GM23338 (cell line): ENCODE measurements around the gene RSPH10B. TPM values are rescaled to one million over a fixed set of nuclear protein-coding genes. Genes with fewer than 3 reads are reported as not detected.
"Not testable (repeated sequence)": the region's sequence is repeated elsewhere in the genome, so short reads cannot be mapped to it uniquely, and the experiment has no call there.

ENCODE experiments used
- ATAC-seq: fragments of 200-7000 bp; cut with Tn5 transposase; 3 replicates; pipeline ENCODE4 v1.9.1; 2020
- DNase-seq: peaks from one replicate; pipeline ENCODE4 v3.0.0-alpha.2; 2015; ENCODE audit warnings: low spot score
- H2AFZ ChIP-seq: fragments of 200-600 bp; sonication (generic); 2 replicates; pipeline ENCODE4 v1.8.0; 2016; ENCODE audit warnings: antibody characterized with exemption, mild to moderate bottlenecking, moderate library complexity
- H3F3A ChIP-seq: fragments of 200-600 bp; sonication (generic); replicated peaks from 2 replicates; pipeline ENCODE4 v1.8.0; 2017; ENCODE audit warnings: antibody characterized with exemption, mixed run types, low read depth
- H3K27ac ChIP-seq: fragments of 200-600 bp; sonication (generic); 2 replicates; pipeline ENCODE4 v1.6.1; 2016; ENCODE audit warnings: low read depth
- H3K27me3 ChIP-seq: fragments of 200-600 bp; sonication (generic); 2 replicates; pipeline ENCODE4 v1.8.0; 2016; ENCODE audit warnings: mild to moderate bottlenecking, mixed run types, moderate library complexity; ENCODE audit not compliant: insufficient read depth
- H3K36me3 ChIP-seq: fragments of 200-600 bp; sonication (generic); 2 replicates; pipeline ENCODE4 v1.8.0; 2016; ENCODE audit warnings: mild to moderate bottlenecking; ENCODE audit not compliant: insufficient read depth
- H3K4me1 ChIP-seq: fragments of 200-600 bp; sonication (generic); 2 replicates; pipeline ENCODE4 v1.8.0; 2016; ENCODE audit warnings: mild to moderate bottlenecking, moderate library complexity; ENCODE audit not compliant: insufficient read depth
- H3K4me2 ChIP-seq: fragments of 200-600 bp; sonication (generic); 2 replicates; pipeline ENCODE4 v1.7.1; 2017; ENCODE audit warnings: mixed run types
- H3K4me3 ChIP-seq: fragments of 200-600 bp; sonication (generic); 2 replicates; pipeline ENCODE4 v1.6.1; 2016; ENCODE audit warnings: mixed run types
- H3K79me2 ChIP-seq: fragments of 200-600 bp; sonication (generic); replicated peaks from 2 replicates; pipeline ENCODE4 v1.8.0; 2017; ENCODE audit warnings: mild to moderate bottlenecking; ENCODE audit not compliant: insufficient read depth
- H3K9me2 ChIP-seq: fragments of 200-600 bp; sonication (generic); 2 replicates; pipeline ENCODE4 v1.8.0; 2017; ENCODE audit not compliant: insufficient read depth
- H4K20me1 ChIP-seq: fragments of 200-600 bp; sonication (generic); replicated peaks from 2 replicates; pipeline ENCODE4 v1.8.0; 2017; ENCODE audit warnings: mild to moderate bottlenecking; ENCODE audit not compliant: insufficient read depth
- H3K27ac Mint-ChIP-seq: 2 replicates; pipeline ENCODE4 v1.8.0; 2020; ENCODE audit warnings: inconsistent platforms, mild to moderate bottlenecking, moderate library complexity, mixed read lengths
- H3K27me3 Mint-ChIP-seq: 3 replicates; pipeline ENCODE4 v1.8.0; 2022; ENCODE audit warnings: low read depth, mild to moderate bottlenecking, moderate library complexity, mixed read lengths, inconsistent platforms; ENCODE audit not compliant: insufficient read depth, poor library complexity
- H3K36me3 Mint-ChIP-seq: 3 replicates; pipeline ENCODE4 v1.8.0; 2021; ENCODE audit warnings: low read depth, mild to moderate bottlenecking, inconsistent platforms, moderate library complexity, mixed read lengths
- H3K4me1 Mint-ChIP-seq: 3 replicates; pipeline ENCODE4 v1.8.0; 2020; ENCODE audit warnings: mild to moderate bottlenecking, inconsistent platforms, mixed read lengths
- H3K4me3 Mint-ChIP-seq: 3 replicates; pipeline ENCODE4 v1.8.0; 2021; ENCODE audit warnings: moderate library complexity, mild to moderate bottlenecking, inconsistent platforms, mixed read lengths
- H3K9me3 Mint-ChIP-seq: 3 replicates; pipeline ENCODE4 v1.8.0; 2020; ENCODE audit warnings: moderate library complexity, mild to moderate bottlenecking, inconsistent platforms, mixed read lengths
- CREB1 ChIP-seq: fragments of 250-450 bp; sonication (Bioruptor Pico); IDR thresholded peaks from 2 replicates; pipeline ENCODE4 v1.5.0; 2020; ENCODE audit warnings: low read depth, mild to moderate bottlenecking, moderate library complexity
- CTCF ChIP-seq, 2 experiments: fragments of 200-600 bp in 1 of 2; sonication (generic) in 1 of 2; conservative IDR thresholded peaks; 2 replicates each; pipeline versions ENCODE4 v1.5.1 to v1.6.1; 2016 to 2017; ENCODE audit warnings: antibody characterized with exemption in 2 of 2, low read depth in 2 of 2, mild to moderate bottlenecking in 2 of 2, moderate library complexity in 1 of 2
- EZH2phosphoT487 ChIP-seq: fragments of 200-600 bp; sonication (generic); IDR thresholded peaks from one replicate; pipeline ENCODE4 v1.8.1; 2018; ENCODE audit warnings: antibody characterized with exemption; ENCODE audit not compliant: unreplicated experiment
- JUNB ChIP-seq: IDR thresholded peaks from one replicate; pipeline ENCODE4 v1.6.1; 2016; ENCODE audit warnings: antibody characterized with exemption; ENCODE audit not compliant: unreplicated experiment
- NANOG ChIP-seq: IDR thresholded peaks from 2 replicates; pipeline ENCODE4 v1.6.1; 2016; ENCODE audit warnings: antibody characterized with exemption, borderline replicate concordance
- POLR2AphosphoS5 ChIP-seq: IDR thresholded peaks from 2 replicates; pipeline ENCODE4 v1.6.1; 2016; ENCODE audit warnings: antibody characterized with exemption, low read depth
- ZNF331 ChIP-seq: fragments of 250-450 bp; sonication (Bioruptor Pico); IDR thresholded peaks from 2 replicates; pipeline ENCODE4 v1.5.0; 2020; ENCODE audit warnings: low read depth, mild to moderate bottlenecking, moderate library complexity
- polyA plus RNA-seq: library from polyadenylated mRNA; unstranded; fragments of >200 nt; fragmentation: Nextera tagmentation; extraction: Ambion mirVana; gene quantifications from 2 replicates; pipeline ENCODE4 v1.2.1, GENCODE V29; 2016
- total RNA-seq: library from RNA; depleted of rRNA; stranded (reverse); fragments of >200 nt; shearing (Covaris generic); gene quantifications from 2 replicates; pipeline ENCODE4 v1.2.3, GENCODE V29; 2014

RSPH10B gene
- total and polyA plus RNA-seq, 2 experiments from 2014 or later, result 0.99 to 5.9 TPM

- ATAC-seq, result peak; percentile 94
- H3K4me2 ChIP-seq, result peak within 1 kb of the TSS; percentile 62; the same call in 1 of the 2 replicates
- not testable (repeated sequence) for H3F3A ChIP-seq, H4K20me1 ChIP-seq, H3K79me2 ChIP-seq, H3K9me3 Mint-ChIP-seq, H3K9me2 ChIP-seq, H2AFZ ChIP-seq, H3K27ac ChIP-seq, H3K4me1 ChIP-seq, H3K27ac Mint-ChIP-seq, H3K27me3 ChIP-seq, H3K36me3 ChIP-seq, H3K4me1 Mint-ChIP-seq, H3K27me3 Mint-ChIP-seq
- TF ChIP-seq POLR2AphosphoS5 (0 out of 2 replicates have a peak, but pooled peaks have one; percentile 18), CTCF (conservative IDR thresholded peaks at IDR 0.05; ENCODE audit: low read depth in 2 of 2) (peak in 1 of 2 experiments; percentile 35; a peak in 2 of 4 replicates)
- peak within 1 kb of the TSS; percentile 45 for H3K4me3 ChIP-seq
- DNase-seq, result peak; percentile 72
- Mint-ChIP-seq H3K4me3 (peak within 1 kb of the TSS; percentile 84), H3K36me3 (peaks cover 13% of the 10 kb centered on the region)
Observed at GRCh38 chr7:5898480-5899224, 71.8 kb downstream of the RSPH10B start, which contains the start of gene CCZ1. Gene CCZ1 (plus strand): TSS chr7:5898733. CDS start chr7:5898800, 67 bp downstream.

DNA sequence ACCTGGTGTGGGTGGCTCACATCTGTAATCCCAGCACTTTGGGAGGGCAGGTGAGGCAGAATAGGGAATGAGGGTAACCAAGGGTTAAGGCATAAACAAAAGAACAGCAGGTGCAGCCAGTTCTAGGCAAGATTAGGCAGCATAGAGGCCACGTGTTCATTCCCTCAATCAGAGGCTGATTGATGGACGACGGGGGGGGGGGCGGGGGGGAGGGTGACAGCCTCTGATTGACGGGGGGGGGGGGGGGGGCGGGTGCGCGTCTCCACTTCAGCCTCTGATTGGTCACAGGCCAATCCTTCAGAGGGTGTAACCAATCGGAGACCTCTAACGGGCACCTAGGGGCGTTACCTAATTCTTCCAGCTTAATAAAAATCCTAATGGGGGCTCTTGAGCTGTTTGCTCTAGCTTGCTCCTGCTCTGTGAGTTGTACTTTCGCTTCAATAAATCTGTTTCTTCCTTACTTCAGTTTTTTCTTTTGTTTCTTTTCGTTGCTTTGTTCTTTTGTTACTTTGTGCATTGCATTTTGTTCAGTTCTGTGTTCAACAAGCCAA, 73.0 kb downstream of the RSPH10B start:
- not testable (repeated sequence) for H3K4me1 ChIP-seq, H3K4me3 ChIP-seq, H3K4me1 Mint-ChIP-seq, H3K36me3 Mint-ChIP-seq, H3K9me3 Mint-ChIP-seq, H3K27ac ChIP-seq, H2AFZ ChIP-seq, H3K4me2 ChIP-seq, H3K27ac Mint-ChIP-seq, H3K27me3 ChIP-seq, H3K36me3 ChIP-seq, H3K79me2 ChIP-seq, H3F3A ChIP-seq, H3K27me3 Mint-ChIP-seq, H4K20me1 ChIP-seq, H3K9me2 ChIP-seq
- DNase-seq (peak; percentile 1), ATAC-seq (peak; percentile 56)
- H3K4me3 Mint-ChIP-seq, result peak overlapping the region; percentile 56; the same call in 2 of the 3 replicates

DNA sequence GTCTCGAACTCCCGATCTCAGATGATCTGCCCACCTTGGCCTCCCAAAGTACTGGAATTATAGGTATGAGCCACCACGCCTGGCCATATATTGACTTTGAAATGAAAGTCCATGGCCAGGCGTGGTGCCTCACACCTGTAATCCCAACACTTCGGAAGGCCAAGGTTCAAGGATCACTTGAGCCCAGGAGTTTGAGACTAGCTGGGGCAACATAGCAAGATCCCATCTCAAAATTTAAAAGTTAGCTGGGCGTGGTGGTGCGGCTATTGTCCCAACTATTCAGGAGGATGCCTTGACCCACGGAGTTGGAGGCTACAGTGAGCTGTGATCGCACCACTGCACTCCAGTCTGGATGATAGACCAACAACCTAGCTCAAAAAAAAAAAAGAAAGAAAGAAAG, 78.0 kb downstream of the RSPH10B start:
- no peaks in the 10 kb centered on the region for H3K27me3 Mint-ChIP-seq
- H3K4me3 Mint-ChIP-seq, result no peak overlapping the region
- Histone ChIP-seq H4K20me1 (no peaks in the 10 kb centered on the region), H3K9me2 (no peaks in the 10 kb centered on the region), H3K79me2 (no peaks in the 10 kb centered on the region), H3K27ac (no peak overlapping the region), H3K4me2 (no peak overlapping the region), H2AFZ (no peak overlapping the region), H3F3A (no peaks in the 10 kb centered on the region), H3K4me3 (no peak overlapping the region), H3K27me3 (no peaks in the 10 kb centered on the region), H3K36me3 (no peaks in the 10 kb centered on the region), H3K4me1 (no peaks in the 10 kb centered on the region)
- DNase-seq (no peak), ATAC-seq (no peak)
- peaks cover 3% of the 10 kb centered on the region; the same call in 2 of the 3 replicates for H3K4me1 Mint-ChIP-seq
- H3K9me3 Mint-ChIP-seq, result no peaks in the 10 kb centered on the region
- H3K27ac Mint-ChIP-seq, result no peak overlapping the region
- no peaks in the 10 kb centered on the region for H3K36me3 Mint-ChIP-seq
- TF ChIP-seq JUNB (no peak), CREB1 (no peak), ZNF331 (CRISPR knock-in tag) (no peak), NANOG (no peak), EZH2phosphoT487 (no peak)

GRCh38 chr7:5890244-5890643, 80.2 kb downstream of the RSPH10B start:
- not testable (repeated sequence) for H3K4me1 ChIP-seq, H3K4me1 Mint-ChIP-seq, H3K9me2 ChIP-seq, H2AFZ ChIP-seq, H3K27me3 Mint-ChIP-seq, H3K4me3 Mint-ChIP-seq, ATAC-seq, H3F3A ChIP-seq, H4K20me1 ChIP-seq, DNase-seq, H3K27ac Mint-ChIP-seq, H3K27ac ChIP-seq, H3K9me3 Mint-ChIP-seq, H3K27me3 ChIP-seq, H3K36me3 Mint-ChIP-seq, H3K4me3 ChIP-seq, H3K4me2 ChIP-seq, H3K36me3 ChIP-seq, H3K79me2 ChIP-seq

GRCh38 chr7:5888021-5888420, 82.5 kb downstream of the RSPH10B start:
- not testable (repeated sequence) for H3K4me3 Mint-ChIP-seq, H3K36me3 ChIP-seq, H3K4me2 ChIP-seq, H3K27me3 Mint-ChIP-seq, H3K27ac Mint-ChIP-seq, H3K27ac ChIP-seq, H3K9me2 ChIP-seq, H3K9me3 Mint-ChIP-seq, H2AFZ ChIP-seq, H3K4me1 ChIP-seq, H4K20me1 ChIP-seq, H3K4me3 ChIP-seq, H3K4me1 Mint-ChIP-seq, DNase-seq, H3K36me3 Mint-ChIP-seq, H3F3A ChIP-seq, H3K79me2 ChIP-seq, H3K27me3 ChIP-seq
- ATAC-seq, result peak; percentile 33; the same call in 1 of the 3 replicates
